Ovary (tissue), 3 donors: Measurements from ENCODE around the gene TTLL9.

Experiments
- CTCF ChIP-seq, 3 donors: fragments of 450-650 bp in 2 of 3; fragments of 200-600 bp in 1 of 3; IDR thresholded peaks; one replicate each; pipeline versions ENCODE4 v1.5.1 to v1.8.0; 2016 to 2022; ENCODE audit warnings: antibody characterized with exemption in 3 of 3, mild to moderate bottlenecking in 1 of 3
- EP300 ChIP-seq: sonication (generic); formaldehyde crosslinking; IDR thresholded peaks from one replicate; pipeline ENCODE4 v1.6.1; 2017; ENCODE audit warnings: antibody characterized with exemption
- donor health status: DM: no; HTN: no; CAD: no.

- TF ChIP-seq CTCF (IDR thresholded peaks at IDR 0.05) (no peak), EP300 (no peak)
Measured at GRCh38 chr20:31875671-31876070, 5.2 kb downstream of the TTLL9 start.
